Esophagus muscularis mucosa (tissue), 4 donors: ENCODE measurements around the gene RACGAP1. TPM values are rescaled to one million over a fixed set of nuclear protein-coding genes. Genes with fewer than 3 reads are reported as not detected.

Experiments
- DNase-seq: peaks from one replicate; pipeline ENCODE4 v3.0.0-alpha.2; 2017; ENCODE audit errors: extremely low spot score
- H3K27ac ChIP-seq, 4 donors: fragments of 200-600 bp; sonication (generic); replicated peaks in 1 of 4; 1 replicate in 3 of 4; 2 replicates in 1 of 4; pipeline ENCODE4 v1.5.1; 2016 to 2019; ENCODE audit warnings: mild to moderate bottlenecking in 1 of 4
- H3K27me3 ChIP-seq, 4 donors: fragments of 200-600 bp; sonication (generic); one replicate each; pipeline versions ENCODE4 v1.5.1 to v1.6.0; 2016 to 2019
- H3K36me3 ChIP-seq, 4 donors: fragments of 200-600 bp; sonication (generic); one replicate each; pipeline ENCODE4 v1.5.1; 2016 to 2019
- H3K4me1 ChIP-seq, 4 donors: fragments of 200-600 bp; sonication (generic); one replicate each; pipeline ENCODE4 v1.5.1; 2016 to 2019
- H3K4me3 ChIP-seq, 4 donors: fragments of 200-600 bp; sonication (generic); 1 replicate in 2 of 4; 2 replicates in 2 of 4; pipeline ENCODE4 v1.5.1; 2016 to 2019; ENCODE audit warnings: mild to moderate bottlenecking in 4 of 4, moderate library complexity in 1 of 4
- H3K9me3 ChIP-seq, 4 donors: fragments of 200-600 bp; sonication (generic); 1 replicate in 3 of 4; 2 replicates in 1 of 4; pipeline ENCODE4 v1.5.1; 2016 to 2019
- CTCF ChIP-seq, 3 experiments: fragments of 200-600 bp in 2 of 3; fragments of 450-650 bp in 1 of 3; sonication (generic) in 2 of 3; IDR thresholded peaks; one replicate each; pipeline ENCODE4 v1.5.1; 2017 to 2019; ENCODE audit warnings: antibody characterized with exemption in 3 of 3, mild to moderate bottlenecking in 2 of 3, moderate library complexity in 1 of 3
- EP300 ChIP-seq: sonication (generic); formaldehyde crosslinking; IDR thresholded peaks from one replicate; pipeline ENCODE4 v1.6.1; 2017; ENCODE audit warnings: antibody characterized with exemption
- POLR2A ChIP-seq: fragments of 450-650 bp; IDR thresholded peaks from one replicate; pipeline ENCODE4 v1.6.1; 2017; ENCODE audit warnings: antibody characterized with exemption, moderate library complexity, mild to moderate bottlenecking, low read depth
- POLR2AphosphoS5 ChIP-seq, 2 donors: sonication (generic); formaldehyde crosslinking; IDR thresholded peaks; one replicate each; pipeline ENCODE4 v1.6.1; 2017; ENCODE audit warnings: antibody characterized with exemption in 2 of 2
- WGBS: methylation state at CpG from one replicate; pipeline ENCODE4 v1.1.5; 2018; 5-methylcytosine and 5-hydroxymethylcytosine counted together
- intact Hi-C: fragments of 100-400 bp; cut with DNase I; formaldehyde crosslinking; loops from one replicate; pipeline ENCODE4 v1.15.1; 2023
- total RNA-seq, 4 donors: library from RNA; depleted of rRNA; stranded (reverse); fragments of >200 nt; gene quantifications; one replicate each; pipeline versions ENCODE4 v1.1.0 to v1.2.1, GENCODE V29; 2016

Gene RACGAP1
- total RNA-seq = 10 to 100 TPM; 10.5 to 13.3 (median 11.4) TPM

- H3K4me3 ChIP-seq = peak within 1 kb of the TSS; percentile 70 to 83 (median 75)
- intact Hi-C loops = no loop called here
- peaks cover 6 to 25% (median 13%) of the 10 kb centered on the region in 4 donors for H3K4me1 ChIP-seq
- H3K27me3 ChIP-seq = no peaks in the 10 kb centered on the region
- H3K9me3 ChIP-seq = no peaks in the 10 kb centered on the region
- peak; percentile 98 for DNase-seq
- no peak for TF ChIP-seq POLR2A
- peak; percentile 70 to 94 for TF ChIP-seq POLR2AphosphoS5 (IDR thresholded peaks at IDR 0.05)
- no peak for TF ChIP-seq EP300
- peak in 1 of 3 experiments; percentile 27 for TF ChIP-seq CTCF (IDR thresholded peaks at IDR 0.05)
- H3K36me3 ChIP-seq = no peaks in the 10 kb centered on the region
- WGBS = 7% methylated on average over 36 of the region's 47 CpGs
- peak within 1 kb of the TSS; percentile 62 to 65 (median 64) for H3K27ac ChIP-seq
Observed at GRCh38 chr12:50025187-50026059, at the start of gene RACGAP1. Gene RACGAP1, minus strand, starts transcription at chr12:50025494. Its CDS starts 8,779 bp downstream, at chr12:50016715.

GRCh38 chr12:50073712-50074111 lies 48.4 kb upstream of the RACGAP1 start:
- TF ChIP-seq POLR2AphosphoS5 (IDR thresholded peaks at IDR 0.05) (no peak), POLR2A (no peak), CTCF (IDR thresholded peaks at IDR 0.05) (no peak), EP300 (no peak)
- Histone ChIP-seq H3K36me3 (no peaks in the 10 kb centered on the region), H3K27me3 (no peaks in the 10 kb centered on the region), H3K4me3 (no peak overlapping the region), H3K27ac (no peak overlapping the region), H3K9me3 (no peaks in the 10 kb centered on the region), H3K4me1 (peaks cover 3 to 18% (median 15%) of the 10 kb centered on the region in 4 donors)
- intact Hi-C loops = loop anchor here (2.0 kb wide), 1 partner anchor 101 kb away; no protein-coding TSS in a partner anchor
- DNase-seq = no peak
- 84% methylated on average over 5 of the region's 10 CpGs for WGBS

- intact Hi-C loops = no loop called here
- no peak for DNase-seq
- no peaks in the 10 kb centered on the region for H3K27me3 ChIP-seq
Observed at GRCh38 chr12:50073206-50073605, 47.9 kb upstream of the RACGAP1 start.

GRCh38 chr12:50072198-50072907 lies 47.1 kb upstream of the RACGAP1 start:
- WGBS = 80% methylated on average over 10 of the region's 10 CpGs
- TF ChIP-seq POLR2A = no peak
- TF ChIP-seq POLR2AphosphoS5 (IDR thresholded peaks at IDR 0.05) = no peak
- TF ChIP-seq EP300 = no peak
- no peak for TF ChIP-seq CTCF (IDR thresholded peaks at IDR 0.05)

More at GRCh38 chr12:50073206-50073605, 47.9 kb upstream of the RACGAP1 start:
- Histone ChIP-seq H3K36me3 (no peaks in the 10 kb centered on the region), H3K9me3 (no peaks in the 10 kb centered on the region), H3K4me3 (no peak overlapping the region), H3K27ac (no peak overlapping the region), H3K4me1 (peaks cover 3 to 18% (median 15%) of the 10 kb centered on the region in 4 donors)
- TF ChIP-seq POLR2A (no peak), CTCF (IDR thresholded peaks at IDR 0.05) (no peak), EP300 (no peak), POLR2AphosphoS5 (IDR thresholded peaks at IDR 0.05) (no peak)
- WGBS = 86% methylated on average over 7 of the region's 7 CpGs

More at GRCh38 chr12:50072198-50072907, 47.1 kb upstream of the RACGAP1 start:
- no peak for DNase-seq
- Histone ChIP-seq H3K27ac (no peak overlapping the region), H3K36me3 (no peaks in the 10 kb centered on the region), H3K4me1 (peaks cover 3 to 18% (median 15%) of the 10 kb centered on the region in 4 donors), H3K27me3 (no peaks in the 10 kb centered on the region), H3K9me3 (no peaks in the 10 kb centered on the region), H3K4me3 (no peak overlapping the region)
- intact Hi-C loops = no loop called here
